HG03432 (cell line): Measurements from ENCODE around the gene PCDHGB5.

Source experiments
- ATAC-seq: cut with Tn5 transposase; IDR thresholded peaks from one replicate; pipeline ENCODE4 v1.9.1; 2021; ENCODE audit warnings: mild to moderate bottlenecking, moderate library complexity; ENCODE audit not compliant: unreplicated experiment

Gene PCDHGB5

GRCh38 chr5:141439411-141440141 lies 41.8 kb downstream of the PCDHGB5 start:
- no peak for ATAC-seq

GRCh38 chr5:141440341-141440740 lies 42.6 kb downstream of the PCDHGB5 start:
- ATAC-seq = no peak

- no peak for ATAC-seq
These were observed 43.9 kb downstream of the PCDHGB5 start for GRCh38 chr5:141441571-141442170.
